Fibroblast of skin of right quadriceps (primary cell): ENCODE results near the gene NDE1.
"Not testable (repeated sequence)": the region's sequence is repeated elsewhere in the genome, so short reads cannot be mapped to it uniquely, and the experiment has no call there.

ENCODE experiments used
- DNase-seq: peaks from one replicate; pipeline ENCODE4 v3.0.0-alpha.2; 2013

The NDE1 gene

DNA sequence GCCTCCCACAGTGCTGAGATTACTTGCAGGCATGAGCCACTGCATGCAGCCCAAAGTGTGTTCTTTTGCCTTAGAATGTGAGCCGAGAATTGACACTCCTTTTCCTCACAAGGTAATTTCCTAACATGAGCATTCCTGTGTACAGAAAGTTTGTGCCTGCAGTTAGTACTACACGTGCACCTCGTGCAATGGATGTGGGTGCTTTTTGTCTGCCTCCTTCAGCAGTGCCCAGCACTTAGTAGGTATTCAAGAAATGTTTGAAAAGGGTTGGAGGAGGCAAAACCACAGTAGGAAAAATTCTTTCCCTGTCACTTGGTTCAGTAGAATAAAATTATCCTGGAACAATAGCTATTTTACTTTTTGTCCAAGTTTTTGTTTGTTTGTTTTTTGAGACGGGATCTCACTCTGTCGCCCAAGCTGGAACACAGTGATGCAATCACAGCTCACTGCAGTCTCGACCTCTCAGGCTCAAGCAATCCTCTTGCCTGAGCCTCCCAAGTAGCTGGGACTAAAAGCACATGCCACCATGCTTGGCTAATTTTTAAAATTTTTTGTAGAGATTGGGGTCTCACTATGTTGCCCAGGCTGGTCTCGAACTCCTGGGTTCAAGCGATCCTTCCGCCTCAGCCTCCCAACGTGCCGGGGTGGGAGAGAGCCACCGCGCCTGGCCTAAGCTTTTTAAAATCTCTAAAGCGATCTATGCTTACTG lies 2.4 kb downstream of the NDE1 start:
- no peak for DNase-seq

DNA sequence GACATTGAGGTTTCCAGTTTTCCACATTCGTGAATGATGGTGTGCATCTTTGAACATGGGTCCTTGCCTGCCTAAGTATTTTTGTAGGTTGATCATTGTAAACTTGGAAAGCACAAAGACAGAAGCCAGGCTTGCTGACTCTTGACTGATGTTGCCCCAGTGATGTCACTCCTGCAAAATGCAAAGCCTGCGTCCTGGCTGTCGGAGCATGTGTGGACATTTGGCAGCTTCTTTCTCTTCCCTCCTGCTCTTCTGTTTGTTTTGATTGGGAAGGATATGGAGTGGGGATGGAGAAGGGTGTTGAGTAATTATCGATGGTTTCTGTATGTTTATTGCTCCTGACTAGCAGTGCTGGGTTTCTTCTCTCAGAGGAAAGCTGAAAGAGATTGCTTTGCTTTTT lies 3.2 kb downstream of the NDE1 start:
- DNase-seq: peak; percentile 83

DNA sequence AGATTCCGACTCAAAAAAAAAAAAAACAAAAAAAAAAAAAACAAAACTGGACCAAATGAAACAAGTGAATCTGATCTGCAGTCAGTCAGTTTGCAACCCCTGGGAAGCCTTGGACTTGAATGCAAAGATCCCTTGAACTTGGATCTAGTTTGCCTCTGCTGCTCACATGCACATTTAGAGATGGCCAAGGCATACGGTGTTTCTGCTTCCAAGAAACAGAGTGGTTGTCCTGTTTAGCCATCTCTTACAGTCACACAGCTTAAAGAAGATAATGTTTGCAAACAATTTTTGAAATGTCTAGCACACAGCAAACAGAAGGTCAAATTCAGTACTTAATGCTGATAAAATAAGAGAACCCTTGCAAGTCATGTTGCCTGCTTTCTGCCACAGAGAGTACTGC lies 4.5 kb downstream of the NDE1 start:
- no peak for DNase-seq

DNA sequence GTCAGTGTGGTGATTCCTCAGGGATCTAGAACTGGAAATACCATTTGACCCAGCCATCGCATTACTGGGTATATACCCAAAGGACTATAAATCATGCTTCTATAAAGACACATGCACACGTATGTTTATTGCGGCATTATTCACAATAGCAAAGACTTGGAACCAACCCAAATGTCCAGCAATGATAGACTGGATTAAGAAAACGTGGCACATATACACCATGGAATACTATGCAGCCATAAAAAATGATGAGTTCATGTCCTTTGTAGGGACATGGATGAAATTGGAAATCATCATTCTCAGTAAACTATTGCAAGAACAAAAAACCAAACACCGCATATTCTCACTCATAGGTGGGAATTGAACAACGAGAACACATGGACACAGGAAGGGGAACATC lies 5.5 kb downstream of the NDE1 start:
- not testable (repeated sequence) for DNase-seq

DNA sequence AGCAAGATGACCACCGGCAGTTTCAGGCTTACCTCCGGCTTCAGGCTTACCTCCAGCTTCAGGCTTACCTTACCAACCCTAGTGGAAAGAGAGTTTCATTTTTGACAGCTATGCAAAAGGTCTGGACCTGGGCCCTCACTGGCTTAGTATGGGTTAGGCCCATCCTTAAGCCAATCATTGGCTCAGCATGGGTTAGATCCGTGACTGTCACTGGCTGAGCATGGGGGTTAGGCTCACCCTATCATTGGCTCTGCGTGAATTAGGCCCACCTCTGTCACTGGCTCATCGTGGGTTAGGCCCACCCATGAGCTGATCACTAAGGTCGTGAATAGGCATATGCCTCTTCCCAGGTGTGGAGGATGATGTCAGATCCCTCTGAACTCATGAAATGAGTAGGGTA lies 8.1 kb downstream of the NDE1 start:
- no peak for DNase-seq

DNA sequence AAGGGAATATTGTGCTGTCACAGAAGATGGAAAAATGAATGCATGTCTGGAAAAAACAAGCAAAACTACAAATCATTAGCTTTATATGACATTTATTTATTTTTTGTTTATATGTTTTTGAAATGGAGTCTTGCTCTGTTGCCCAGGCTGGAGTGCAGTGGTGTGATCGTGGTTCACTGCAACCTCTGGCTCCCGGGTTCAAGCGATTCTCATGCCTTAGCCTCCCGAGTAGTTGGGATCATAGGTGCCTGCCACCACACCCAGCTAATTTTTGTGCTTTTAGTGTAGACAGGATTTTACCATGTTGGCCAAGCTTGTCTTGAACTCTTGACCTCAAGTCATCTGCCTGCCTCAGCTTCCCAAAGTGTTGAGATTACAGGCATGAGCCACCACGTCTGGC lies 8.5 kb downstream of the NDE1 start:
- DNase-seq: no peak

DNA sequence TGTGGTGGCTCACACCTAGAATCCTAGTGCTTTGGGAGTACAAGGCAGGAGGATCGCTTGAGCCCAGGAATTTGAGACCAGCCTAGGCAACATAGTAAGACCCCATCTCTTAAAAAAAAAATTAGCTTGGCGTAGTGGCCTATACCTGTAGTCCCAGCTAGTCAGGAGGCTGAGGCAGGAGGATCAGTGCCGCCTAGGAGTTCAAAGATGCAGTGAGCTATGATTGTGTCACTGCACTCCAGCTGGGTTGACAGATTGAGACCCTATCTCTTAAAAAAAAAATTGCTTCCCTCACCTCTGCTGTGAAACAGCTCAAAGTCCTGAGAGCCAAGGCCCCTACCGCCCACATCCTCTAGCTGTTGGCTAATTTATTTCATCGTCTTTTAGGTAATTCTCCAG lies 10.2 kb downstream of the NDE1 start:
- DNase-seq: no peak

DNA sequence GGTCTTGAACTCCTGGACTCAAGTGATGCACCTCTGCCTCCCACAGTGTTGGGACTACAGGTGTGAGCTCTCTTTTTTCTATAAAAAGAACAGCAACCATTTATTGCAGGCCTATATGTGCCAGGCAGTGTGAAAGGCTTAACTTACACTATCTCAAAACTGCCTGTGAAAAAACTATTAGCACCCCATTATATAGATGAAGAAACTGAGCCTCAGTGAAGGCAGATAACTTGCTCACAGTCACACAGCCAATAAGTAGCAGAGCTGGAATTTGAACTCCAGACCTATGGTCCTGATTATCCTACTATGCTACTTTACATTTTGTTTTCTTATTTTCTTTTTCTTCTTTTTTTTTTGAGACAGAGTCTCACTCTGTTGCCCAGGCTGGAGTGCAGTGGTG lies 15.1 kb downstream of the NDE1 start:
- DNase-seq: no peak

DNA sequence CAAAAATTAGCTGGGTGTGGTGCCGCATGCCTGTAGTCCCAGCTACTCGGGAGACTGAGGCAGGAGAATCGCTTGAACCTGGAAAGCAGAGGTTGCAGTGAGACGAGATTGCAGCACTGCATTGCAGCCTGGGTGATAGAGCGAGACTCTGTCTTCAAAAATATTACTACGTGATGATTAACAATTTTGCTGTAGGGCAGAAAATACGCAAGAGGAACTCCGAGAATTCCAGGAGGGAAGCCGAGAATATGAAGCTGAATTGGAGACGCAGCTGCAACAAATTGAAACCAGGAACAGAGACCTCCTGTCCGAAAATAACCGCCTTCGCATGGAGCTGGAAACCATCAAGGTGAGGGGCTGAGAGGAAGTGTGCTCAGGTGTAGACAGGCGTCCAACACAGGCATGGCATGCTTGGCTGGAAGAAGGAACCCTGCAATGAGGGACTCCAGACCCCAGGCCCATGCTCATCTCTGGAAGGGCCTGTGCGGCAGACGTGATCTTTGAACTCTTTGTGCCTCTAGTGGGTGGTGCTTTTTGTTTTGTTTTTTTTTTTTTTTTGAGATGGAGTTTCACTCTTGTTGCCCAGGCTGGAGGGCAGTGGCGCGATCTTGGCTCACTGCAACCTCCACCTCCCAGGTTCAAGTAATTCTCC lies 17.2 kb downstream of the NDE1 start:
- no peak for DNase-seq

DNA sequence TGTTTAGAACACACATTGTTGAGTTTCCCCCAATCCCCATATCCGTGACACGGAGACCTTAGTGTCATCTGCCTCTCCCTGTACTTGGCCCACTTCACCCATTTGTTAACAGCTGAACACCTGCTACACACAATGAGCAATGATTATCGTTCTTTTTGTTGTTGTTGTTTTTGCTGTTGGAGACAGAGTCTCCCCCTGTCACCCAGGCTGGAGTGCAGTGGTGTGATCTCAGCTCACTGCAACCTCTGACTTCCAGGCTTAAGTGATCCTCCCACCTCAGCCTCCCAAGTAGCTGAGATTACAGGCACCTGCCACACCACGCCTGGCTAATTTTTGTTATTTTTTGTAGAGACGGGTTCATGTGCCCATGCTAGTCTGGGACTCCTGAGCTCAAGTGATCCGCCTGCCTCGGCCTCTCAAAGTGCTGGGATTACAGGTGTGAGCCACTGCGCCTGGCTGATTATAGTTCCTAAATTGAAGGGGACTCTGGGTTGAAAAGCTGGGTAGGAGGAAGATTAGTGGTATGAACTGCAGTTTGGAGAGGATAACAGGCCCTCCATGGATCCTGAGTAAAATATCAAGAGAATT lies 21.6 kb downstream of the NDE1 start:
- no peak for DNase-seq

DNA sequence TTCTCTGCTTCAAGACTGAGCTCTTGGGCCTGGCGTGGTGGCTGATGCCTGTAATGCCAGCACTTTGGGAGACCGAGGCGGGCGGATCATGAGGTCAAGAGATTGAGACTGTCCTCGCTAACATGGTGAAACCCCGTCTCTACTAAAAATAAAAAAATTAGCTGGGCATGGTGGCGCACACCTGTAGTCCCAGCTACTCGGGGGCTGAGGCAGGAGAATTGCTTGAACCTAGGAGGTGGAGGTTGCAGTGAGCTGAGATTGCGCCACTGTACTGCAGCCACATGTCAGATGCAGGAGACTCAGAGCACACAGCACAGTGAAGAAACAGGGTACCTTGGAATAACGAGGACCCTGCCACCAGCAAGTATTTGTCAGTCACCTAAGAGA lies 22.1 kb downstream of the NDE1 start:
- not testable (repeated sequence) for DNase-seq

DNA sequence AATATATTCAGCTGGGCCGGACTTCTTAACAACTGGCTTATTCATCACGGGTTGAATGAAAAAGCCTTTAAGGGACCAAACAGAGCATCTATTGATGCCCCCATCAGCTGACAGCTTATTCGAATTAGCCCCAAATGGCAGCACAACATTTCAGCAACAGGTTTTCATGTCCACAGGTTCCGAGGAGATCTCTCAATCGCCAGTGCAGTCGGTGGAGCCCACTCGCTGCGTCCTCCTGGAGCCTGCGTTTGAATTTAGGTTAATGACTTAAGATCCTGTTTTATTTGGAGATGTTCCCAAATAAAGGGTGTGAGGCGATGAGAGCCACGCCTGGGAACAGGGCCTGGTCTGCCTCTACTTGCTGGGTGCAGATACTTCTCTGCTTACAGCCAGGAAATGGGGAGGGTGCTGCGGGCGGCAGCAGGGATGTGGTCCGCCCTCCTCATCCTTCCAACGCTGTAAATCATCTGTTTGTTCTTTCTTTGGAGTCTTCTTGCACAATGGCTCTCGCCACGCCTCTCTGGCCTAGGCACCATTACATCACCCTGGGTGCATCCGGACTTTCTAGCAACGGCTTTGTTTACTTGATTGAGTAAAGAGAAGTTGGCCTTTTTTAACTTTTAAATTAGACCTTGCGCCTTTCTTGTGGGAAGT lies 22.6 kb downstream of the NDE1 start:
- peak; percentile 97 for DNase-seq

DNA sequence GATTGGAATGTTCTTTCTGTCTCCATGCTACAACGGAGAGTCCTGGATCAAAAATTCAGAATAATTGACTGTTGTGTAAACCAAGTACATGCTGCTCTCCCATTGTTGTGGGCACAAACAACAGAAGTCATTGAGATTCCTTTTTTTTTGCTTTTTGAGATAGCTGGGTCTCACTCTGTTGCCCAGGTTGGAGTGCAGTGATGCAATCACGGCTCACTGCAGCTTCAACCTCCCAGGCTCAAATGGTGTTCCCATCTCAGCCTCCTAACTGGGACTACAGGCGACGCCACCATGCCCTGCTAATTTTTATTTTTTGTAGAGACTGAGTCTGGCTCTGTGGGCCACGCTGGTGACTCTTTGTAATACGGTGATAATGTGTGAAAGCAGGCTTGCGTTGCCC lies 24.5 kb downstream of the NDE1 start:
- DNase-seq: no peak

DNA sequence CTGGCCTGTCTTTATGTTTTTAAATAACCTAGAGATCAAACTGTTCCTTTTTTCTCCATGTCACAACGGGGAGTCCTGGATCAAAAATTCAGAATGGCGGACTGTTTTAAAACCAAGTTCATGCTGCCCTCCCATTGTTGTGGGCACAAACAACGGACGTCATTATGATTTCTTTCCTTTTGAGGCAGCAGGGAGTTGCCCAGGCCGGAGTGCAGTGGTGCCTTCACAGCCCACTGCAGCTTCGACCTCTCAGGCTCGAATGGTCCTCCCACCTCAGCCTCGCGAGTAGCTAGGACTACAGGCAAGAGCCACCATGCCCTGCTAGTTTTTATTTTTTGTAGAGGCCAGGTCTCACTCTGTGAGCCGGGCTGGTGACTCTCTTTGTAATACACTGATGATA lies 26.5 kb downstream of the NDE1 start:
- no peak for DNase-seq

DNA sequence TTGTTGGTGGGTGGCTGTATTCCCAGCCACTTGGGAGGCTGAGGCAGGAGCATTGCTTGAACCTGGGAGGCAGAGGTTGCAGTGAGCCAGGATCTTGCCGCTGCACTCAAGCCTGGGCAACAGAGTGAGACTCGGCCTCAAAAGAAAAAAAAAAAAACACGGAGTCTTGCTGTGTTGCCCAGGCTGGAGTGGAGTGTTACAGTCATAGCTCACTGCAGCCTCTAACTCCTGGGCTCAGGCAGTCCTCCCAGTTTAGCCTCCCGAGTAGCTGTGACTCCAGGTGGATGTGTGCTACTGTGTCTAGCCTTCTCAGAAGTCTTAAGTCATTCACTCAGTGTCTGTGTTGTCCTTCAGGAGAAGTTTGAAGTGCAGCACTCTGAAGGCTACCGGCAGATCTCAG lies 27.4 kb downstream of the NDE1 start:
- DNase-seq: no peak

DNA sequence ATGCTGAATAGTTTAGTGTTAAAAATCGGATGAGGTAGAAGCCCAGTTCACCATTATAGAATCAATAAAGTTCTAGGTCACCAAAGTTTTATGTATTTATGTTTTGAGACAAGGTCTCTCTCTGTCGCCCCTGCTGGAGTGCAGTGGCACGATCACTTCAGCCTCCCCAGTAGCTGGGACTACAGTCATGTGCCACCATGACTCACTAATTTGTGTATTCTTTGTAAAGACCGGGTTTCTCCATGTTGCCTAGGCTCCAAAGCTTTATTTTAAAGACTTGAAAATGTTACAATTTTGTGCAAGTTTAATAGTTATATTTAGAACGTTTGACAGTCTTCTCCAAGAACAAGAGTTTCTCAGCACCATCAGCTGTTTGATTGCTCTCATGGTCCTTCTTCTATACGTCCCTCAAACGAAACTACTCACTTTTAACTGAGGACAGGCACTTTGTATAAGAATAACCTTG lies 32.1 kb downstream of the NDE1 start:
- peak; percentile 62 for DNase-seq

DNA sequence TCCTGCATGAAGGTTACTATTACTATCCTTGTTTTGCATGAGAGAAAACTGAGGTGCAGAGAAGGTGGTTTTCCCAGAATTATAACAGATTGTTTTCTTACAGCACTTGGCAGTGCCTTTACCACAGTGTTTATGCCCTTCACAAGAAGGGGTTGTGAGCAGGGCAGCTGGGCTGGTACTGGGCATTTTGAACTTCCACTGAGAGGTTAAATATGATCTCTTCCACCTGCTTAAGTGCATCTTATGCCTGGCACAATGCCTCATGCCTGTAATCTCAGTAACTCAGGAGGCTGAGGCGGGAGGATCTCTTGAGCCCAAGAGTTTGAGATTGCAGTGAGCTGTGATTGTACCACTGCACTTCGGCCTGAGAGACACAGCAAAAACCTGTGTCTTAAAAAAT lies 36.2 kb downstream of the NDE1 start:
- DNase-seq: no peak

DNA sequence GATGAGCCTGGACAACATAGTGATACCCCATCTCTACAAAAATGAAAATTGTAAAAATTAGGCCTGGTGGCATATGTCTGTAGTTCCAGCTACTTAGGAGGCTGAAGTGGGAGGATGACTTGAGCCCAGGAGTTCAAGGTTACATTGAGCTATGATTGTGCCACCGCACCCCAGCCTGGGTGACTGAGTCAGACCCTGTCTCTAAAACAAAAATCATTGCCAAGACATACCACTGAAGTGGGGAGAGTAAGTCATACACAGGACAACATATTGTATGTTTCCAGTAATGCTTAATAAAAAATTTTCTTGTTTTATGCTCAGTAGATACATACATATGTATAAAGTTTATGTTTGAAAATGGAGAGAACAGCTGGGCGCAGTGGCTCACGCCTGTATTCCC lies 39.2 kb downstream of the NDE1 start:
- DNase-seq: no peak

DNA sequence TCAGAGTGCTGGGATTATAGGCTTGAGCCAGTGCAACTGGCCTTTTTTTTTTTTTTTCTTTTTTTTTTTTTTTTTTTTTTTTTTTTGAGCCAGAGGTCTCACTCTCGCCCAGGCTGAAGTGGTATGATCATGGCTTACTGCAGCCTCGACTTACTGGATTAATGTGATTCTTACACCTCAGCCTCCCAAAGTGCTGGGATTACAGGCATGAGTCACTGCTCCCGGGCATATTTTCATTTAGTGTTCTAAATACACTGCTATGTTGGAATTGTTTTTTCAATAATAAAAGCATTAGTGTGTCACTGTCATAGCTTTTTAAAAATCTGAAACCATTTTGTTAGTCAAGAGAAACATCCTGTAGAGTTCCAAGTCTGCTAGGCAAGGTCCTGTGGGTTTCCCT lies 40.3 kb downstream of the NDE1 start:
- DNase-seq: peak; percentile 55

DNA sequence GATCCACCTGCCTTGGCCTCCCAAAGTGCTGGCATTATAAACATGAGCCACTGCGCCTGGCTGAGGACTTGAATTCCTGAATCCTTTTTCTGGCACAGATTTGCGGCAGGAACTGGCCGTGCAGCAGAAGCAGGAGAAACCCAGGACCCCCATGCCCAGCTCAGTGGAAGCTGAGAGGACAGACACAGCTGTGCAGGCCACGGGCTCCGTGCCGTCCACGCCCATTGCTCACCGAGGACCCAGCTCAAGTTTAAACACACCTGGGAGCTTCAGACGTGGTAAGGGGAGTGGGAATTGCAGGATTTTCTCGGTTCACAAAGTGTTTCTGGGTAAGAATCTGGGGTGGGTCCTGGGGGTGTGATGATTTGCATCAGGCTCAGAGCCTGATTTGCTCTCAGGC lies 41.0 kb downstream of the NDE1 start:
- DNase-seq: no peak

DNA sequence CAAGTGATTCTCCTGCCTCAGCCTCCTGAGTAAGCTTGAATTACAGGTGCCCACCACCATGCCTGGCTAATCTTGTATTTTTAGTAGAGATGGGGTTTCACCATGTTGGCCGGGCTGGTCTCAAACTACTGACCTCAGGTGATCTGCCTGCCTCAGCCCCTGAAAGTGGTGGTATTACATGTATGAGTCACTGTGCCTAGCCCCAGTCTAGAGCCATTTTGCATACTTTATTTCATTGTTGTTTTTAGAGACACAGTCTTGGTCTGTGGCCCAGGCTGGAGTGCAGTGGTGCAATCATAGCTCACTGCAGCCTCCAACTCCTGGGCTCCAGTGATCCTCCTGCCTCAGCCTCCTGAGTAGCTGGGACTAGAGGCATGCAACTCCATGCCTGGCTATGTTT lies 42.5 kb downstream of the NDE1 start:
- not testable (repeated sequence) for DNase-seq

DNA sequence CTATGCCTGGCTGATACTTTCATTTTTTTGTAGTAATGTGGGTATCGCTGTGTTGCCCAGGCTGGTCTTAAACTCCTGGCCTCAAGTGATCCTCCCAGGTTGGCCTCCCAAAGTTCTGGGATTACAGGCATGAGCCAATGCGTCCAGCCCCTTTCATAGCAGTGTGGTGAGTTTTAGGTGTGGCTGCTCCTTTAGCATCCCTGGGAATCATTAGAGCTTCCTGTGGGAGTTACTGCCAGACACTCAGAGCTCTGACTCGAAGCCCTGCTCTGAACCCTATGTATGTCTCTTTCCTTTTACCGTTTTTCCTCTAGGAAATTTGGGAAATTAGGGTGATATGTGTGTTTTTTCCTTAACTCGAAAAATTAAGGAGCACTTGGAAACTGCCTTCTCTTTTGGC lies 44.5 kb downstream of the NDE1 start:
- DNase-seq: no peak

DNA sequence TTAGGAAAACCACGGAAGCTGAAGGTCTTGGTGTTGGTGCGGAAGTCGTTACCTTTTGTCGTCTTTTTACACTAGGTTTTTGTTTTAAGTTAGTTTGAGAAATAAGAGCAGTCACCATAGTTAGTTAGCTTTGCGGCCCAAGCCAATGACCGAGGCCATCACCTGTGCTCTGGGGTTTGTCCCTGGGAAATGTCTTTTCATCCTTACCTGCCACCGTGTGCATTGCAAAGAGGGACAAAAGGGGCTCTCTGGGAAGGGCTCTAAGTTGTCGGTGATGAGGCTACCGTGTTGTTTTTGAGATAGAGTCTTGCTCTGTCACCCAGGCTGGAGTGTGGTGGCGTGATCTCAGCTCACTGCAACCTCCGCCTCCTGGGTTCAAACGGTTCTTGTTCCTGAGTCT lies 49.8 kb downstream of the NDE1 start:
- DNase-seq: no peak

DNA sequence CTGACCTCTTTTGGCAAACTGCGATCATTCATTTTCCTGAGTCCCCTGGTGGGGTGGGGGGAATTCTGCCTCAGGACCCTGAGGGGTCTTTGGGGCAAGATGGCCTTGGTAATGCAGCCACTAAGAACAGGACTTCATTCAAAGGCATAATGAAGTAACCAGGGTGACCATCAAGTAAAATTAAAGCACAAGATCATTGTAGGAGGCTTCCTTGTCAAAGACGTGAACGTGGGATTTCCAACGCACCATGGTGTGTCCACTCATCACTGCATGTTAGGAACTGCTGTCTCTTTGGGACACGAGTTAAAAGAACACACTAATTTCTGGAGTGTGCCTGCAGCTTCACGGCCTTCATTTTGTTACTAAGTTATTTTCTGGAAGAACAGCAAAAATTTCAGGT lies 51.3 kb downstream of the NDE1 start:
- no peak for DNase-seq
